Ovary (tissue), 3 donors: Measurements from ENCODE around the gene C2orf76.

ENCODE experiments used
- POLR2A ChIP-seq: fragments of 450-650 bp; IDR thresholded peaks from one replicate; pipeline ENCODE4 v1.6.1; 2017; ENCODE audit warnings: antibody characterized with exemption, mild to moderate bottlenecking, moderate library complexity
- TF ChIP-seq, protein P1 (sequence below), 3 donors: fragments of 450-650 bp in 2 of 3; fragments of 200-600 bp in 1 of 3; IDR thresholded peaks; one replicate each; pipeline versions ENCODE4 v1.5.1 to v1.8.0; 2016 to 2022; ENCODE audit warnings: antibody characterized with exemption in 3 of 3, mild to moderate bottlenecking in 1 of 3
- donor health status: DM: no; HTN: no; CAD: no.

DNA sequence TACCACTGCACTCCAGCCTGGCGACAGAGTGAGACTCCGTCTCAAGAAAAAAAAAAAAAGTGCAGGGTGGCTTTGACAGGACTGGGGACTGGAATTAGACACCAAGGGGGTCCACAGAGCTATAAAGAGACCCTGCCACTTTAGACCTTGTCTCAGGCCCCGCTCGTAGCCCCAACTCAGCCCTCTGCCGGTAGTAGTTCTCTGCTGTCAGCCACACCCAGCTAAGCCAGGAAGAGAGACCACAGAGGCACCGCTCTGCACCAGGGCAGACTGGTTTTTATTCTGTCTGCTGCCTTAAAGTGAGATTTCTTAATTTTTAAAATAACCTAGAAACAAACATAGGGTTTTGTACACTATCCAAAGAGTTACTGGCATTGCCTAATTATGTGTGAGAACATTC lies 77.0 kb downstream of the C2orf76 start:
- TF ChIP-seq, protein P1, sequence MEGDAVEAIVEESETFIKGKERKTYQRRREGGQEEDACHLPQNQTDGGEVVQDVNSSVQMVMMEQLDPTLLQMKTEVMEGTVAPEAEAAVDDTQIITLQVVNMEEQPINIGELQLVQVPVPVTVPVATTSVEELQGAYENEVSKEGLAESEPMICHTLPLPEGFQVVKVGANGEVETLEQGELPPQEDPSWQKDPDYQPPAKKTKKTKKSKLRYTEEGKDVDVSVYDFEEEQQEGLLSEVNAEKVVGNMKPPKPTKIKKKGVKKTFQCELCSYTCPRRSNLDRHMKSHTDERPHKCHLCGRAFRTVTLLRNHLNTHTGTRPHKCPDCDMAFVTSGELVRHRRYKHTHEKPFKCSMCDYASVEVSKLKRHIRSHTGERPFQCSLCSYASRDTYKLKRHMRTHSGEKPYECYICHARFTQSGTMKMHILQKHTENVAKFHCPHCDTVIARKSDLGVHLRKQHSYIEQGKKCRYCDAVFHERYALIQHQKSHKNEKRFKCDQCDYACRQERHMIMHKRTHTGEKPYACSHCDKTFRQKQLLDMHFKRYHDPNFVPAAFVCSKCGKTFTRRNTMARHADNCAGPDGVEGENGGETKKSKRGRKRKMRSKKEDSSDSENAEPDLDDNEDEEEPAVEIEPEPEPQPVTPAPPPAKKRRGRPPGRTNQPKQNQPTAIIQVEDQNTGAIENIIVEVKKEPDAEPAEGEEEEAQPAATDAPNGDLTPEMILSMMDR (IDR thresholded peaks at IDR 0.05) = no peak
- no peak for TF ChIP-seq POLR2A
